A549 (cell line): ENCODE data around the gene CCNO.

Experiments
- CEBPB ChIP-seq, 2 experiments: fragments of >200 bp in 1 of 2; sonication (Bioruptor Twin) in 1 of 2; formaldehyde crosslinking in 1 of 2; IDR thresholded peaks; 2 replicates each; pipeline ENCODE4 v1.6.1; 2012 to 2016
- FOSL2 ChIP-seq, 2 experiments: fragments of 450-650 bp in 1 of 2; fragments of >200 bp in 1 of 2; sonication (Bioruptor Twin) in 1 of 2; formaldehyde crosslinking; IDR thresholded peaks; 2 replicates each; pipeline versions ENCODE4 v1.5.0 to v1.6.1; 2016 to 2020; ENCODE audit warnings: mild to moderate bottlenecking in 1 of 2, moderate library complexity in 1 of 2
- JUNB ChIP-seq: fragments of >200 bp; sonication (Bioruptor Twin); formaldehyde crosslinking; IDR thresholded peaks from 2 replicates; pipeline ENCODE4 v1.6.1; 2016
- MYC ChIP-seq: IDR thresholded peaks from 2 replicates; pipeline ENCODE4 v1.6.1; 2012; ENCODE audit warnings: mild to moderate bottlenecking, inconsistent platforms, low read length, improper control_type of control experiment, borderline replicate concordance
- NFE2L2 ChIP-seq: fragments of 150-350 bp; conservative IDR thresholded peaks from 2 replicates; pipeline ENCODE4 v1.6.1; 2014; ENCODE audit warnings: low read length
- POLR2A ChIP-seq: IDR thresholded peaks from 2 replicates; pipeline ENCODE4 v1.6.1; 2012; ENCODE audit warnings: mild to moderate bottlenecking, low read length
- RARB ChIP-seq: fragments of 250-450 bp; sonication (Bioruptor Pico); IDR thresholded peaks from 2 replicates; pipeline ENCODE4 v1.8.0; 2021; ENCODE audit warnings: mild to moderate bottlenecking, moderate library complexity
- TF ChIP-seq, protein P1 (sequence below): fragments of >200 bp; sonication (Bioruptor Twin); formaldehyde crosslinking; IDR thresholded peaks from 3 replicates; pipeline ENCODE4 v1.5.1; 2016

- TF ChIP-seq FOSL2 (IDR thresholded peaks at IDR 0.05): no peak
- TF ChIP-seq FOSL2 (CRISPR knock-in tag; IDR thresholded peaks at IDR 0.05): no peak
- no peak for TF ChIP-seq JUNB
- no peak for TF ChIP-seq MYC
- TF ChIP-seq RARB (CRISPR knock-in tag): no peak
- no peak for TF ChIP-seq NFE2L2
- TF ChIP-seq CEBPB (IDR thresholded peaks at IDR 0.05): no peak
- TF ChIP-seq, protein P1, sequence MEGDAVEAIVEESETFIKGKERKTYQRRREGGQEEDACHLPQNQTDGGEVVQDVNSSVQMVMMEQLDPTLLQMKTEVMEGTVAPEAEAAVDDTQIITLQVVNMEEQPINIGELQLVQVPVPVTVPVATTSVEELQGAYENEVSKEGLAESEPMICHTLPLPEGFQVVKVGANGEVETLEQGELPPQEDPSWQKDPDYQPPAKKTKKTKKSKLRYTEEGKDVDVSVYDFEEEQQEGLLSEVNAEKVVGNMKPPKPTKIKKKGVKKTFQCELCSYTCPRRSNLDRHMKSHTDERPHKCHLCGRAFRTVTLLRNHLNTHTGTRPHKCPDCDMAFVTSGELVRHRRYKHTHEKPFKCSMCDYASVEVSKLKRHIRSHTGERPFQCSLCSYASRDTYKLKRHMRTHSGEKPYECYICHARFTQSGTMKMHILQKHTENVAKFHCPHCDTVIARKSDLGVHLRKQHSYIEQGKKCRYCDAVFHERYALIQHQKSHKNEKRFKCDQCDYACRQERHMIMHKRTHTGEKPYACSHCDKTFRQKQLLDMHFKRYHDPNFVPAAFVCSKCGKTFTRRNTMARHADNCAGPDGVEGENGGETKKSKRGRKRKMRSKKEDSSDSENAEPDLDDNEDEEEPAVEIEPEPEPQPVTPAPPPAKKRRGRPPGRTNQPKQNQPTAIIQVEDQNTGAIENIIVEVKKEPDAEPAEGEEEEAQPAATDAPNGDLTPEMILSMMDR: no peak
- no peak for TF ChIP-seq POLR2A
Measured at GRCh38 chr5:55219770-55220169, 13.6 kb downstream of the CCNO start.
